GM21576 (cell line): ENCODE results near the gene GAL.

Source experiments
- ATAC-seq: cut with Tn5 transposase; IDR thresholded peaks from one replicate; pipeline ENCODE4 v1.9.1; 2021; ENCODE audit warnings: mild to moderate bottlenecking, moderate library complexity; ENCODE audit not compliant: unreplicated experiment

The GAL gene

DNA sequence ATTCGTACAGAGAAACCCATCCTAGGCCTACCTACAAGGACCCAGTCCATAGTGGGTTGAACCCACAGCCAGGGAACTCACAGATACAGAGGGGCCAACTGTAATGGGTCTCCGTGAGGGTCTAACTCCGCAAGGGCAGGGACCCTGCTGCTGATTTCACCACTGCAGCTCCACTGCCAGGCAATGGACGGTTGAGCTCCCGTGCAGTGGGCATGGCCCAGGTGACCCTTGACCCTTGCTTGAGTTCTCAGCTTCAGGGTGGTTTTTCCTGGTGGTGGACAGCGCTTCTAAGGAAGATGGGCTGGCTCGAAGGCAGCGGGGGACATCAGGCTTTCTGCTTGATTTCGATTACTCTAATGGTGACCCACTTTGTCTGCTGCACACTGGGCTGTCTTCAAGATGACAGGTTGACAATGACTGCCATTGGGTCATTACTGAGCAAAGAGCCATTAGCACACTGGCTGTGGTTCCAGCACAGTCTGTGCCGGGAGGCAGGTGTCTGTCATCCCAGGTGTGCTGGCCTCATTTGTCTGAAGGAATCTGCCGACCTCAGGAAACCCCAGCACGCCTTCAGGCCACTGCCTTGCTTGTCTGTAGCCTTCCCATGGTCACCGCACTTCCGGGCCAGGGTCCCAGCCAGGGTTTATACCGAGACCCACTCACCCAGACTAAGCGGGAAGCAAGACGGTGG lies 3.7 kb upstream of the GAL start:
- ATAC-seq = no peak

DNA sequence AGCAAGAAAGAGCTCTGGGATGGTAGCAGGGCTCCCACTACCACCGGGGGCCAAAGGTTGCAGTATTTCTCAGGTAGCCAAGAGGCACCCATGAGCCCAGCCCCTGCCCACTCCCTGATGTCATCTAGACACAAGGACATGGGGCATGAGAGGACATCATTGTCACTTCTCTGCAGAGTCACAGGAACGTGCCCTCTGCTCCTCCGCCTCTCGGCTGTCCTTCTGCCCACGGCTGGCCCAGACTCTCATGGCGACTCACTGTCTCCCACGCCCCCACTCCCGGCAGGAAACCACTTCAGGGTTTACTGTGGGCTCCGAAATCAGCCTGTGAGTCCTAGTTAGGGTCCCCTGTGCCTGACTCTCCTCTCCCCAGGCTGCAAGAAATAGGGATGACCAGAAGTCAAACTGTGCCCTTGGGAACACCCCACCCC lies 1.8 kb upstream of the GAL start:
- ATAC-seq = no peak

DNA sequence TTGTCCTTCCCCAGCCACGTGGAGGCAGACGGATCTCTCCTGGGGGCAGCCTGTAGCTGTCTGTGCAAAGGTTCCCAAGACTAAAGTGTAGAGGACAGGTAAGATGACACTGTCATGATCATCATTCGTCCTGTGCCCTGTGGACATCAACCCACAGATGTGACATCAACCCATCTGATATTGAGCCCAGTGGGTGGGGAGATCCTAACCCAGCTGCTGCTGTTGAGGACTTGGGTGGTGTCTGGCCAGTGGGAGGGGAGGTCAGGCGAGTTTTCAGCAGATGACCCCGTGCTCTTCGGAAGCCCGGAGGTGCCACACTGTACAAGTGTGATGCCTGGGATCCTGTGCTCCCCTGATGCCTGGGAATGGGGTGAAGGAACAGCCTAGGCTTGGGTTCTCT lies 1.2 kb upstream of the GAL start:
- ATAC-seq = no peak

DNA sequence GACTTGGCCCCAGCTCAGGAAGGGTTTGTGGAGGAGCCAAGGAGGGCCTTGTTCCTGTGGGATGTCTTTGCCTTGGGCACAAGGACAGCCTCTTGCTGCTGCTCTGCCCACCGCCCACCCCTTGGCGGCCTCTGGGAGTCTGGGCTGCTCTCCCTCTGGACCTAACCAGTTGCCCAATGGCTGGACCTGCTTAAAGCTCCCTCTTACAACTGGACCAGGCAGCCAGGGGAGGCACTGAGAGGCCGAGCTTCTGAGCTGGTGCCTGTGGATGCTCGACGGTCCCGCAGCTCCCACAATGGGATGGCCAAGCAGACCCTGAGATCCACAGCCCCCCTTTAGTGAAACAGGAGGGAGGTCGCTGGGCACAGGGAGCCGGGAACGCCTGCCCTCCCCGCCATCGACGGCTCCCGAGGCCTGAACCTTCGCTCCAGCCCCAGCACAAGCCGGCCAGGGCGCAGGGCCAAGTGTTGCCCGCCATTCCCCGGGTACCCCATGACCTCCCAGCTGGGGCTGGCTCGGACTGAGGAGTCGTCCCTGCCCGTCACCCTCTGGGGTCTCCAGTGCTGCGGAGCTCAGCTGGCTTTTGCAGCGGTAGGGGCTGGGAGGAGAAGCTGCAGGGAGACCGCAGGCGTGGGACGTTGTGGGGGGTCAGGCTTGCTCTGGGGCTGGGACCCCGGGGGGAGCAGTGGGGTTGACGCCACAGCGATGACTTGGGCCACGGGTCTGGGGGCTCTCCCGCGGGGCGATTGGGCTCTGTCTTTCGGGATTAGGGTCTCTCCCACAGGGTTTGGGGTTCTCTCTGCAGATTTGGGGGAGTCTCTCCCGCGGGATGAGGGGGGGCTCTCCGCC lies 584 bp upstream of the GAL start:
- no peak for ATAC-seq

DNA sequence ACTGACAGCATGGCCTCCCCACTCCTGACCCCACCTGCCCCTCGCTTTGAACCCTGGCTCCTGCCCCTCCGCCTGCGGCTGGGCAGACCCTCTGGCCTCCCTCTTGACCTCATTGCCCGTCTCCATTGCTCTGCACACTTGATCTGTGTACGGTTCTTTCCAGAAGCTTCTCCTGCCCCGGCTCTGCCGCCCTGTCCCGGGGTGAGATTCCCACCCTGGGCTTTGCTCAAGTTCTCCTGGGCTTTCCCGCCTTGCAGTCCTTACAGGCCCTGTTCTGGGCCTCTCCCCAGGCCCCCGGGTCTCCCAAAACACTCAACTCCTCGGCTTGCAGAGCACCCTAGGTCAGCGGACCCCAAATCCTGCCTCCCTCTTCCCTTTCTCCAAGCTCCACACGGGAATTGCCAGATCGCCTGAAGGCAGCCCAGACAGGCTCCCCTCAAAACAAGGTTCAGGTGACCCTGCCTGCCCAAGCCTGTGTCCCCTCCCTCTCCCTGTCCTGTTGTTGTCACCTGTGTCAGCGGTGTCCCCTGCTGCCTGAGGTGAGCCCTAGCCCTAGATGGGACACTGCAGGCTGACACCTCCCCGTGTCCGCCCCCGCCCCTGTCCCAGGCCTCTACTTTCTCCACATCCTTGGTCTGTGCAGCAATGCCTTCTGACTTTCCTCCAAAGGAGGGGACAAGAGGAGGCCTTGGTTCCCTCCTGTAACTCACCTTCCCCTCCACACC lies 1.5 kb downstream of the GAL start:
- ATAC-seq = no peak

DNA sequence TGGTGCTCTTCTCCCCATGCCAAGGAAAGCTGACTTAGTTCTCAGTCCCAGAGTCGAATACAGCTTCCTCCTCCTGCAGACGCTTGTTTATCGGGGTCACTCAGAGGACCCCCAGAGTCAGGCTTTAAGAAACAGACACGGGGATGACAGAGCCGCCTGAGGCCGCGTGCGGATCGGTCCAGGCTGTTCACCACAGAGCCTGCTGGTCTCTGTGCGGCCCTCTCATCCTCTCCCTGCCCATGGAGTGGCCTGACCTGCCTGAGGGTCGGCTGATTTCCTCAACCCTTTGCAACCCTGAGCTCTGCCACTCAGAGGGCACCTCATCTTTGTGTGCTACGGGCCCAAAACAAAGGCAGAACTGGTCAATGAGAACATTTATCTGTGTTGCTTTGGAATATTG lies 2.1 kb downstream of the GAL start:
- ATAC-seq = no peak

DNA sequence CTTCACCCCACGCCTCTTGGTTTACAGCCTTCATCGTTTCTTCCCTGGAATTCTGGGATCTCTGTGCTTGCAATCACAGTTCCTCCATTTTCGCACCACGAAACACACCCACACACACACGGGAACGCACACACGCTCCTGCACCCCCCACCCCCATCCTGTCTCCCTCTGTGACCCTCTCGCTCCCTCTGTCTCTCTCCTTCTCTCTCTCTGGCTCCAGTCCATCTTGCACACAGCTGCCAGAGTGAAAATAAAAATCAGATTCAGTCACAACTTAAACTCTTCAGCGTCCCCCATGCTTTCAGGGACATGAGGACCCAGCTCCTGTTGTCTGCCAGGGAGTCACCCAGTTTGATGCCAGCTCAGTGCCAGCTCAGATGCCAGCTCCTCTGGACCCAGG lies 3.0 kb downstream of the GAL start:
- no peak for ATAC-seq

DNA sequence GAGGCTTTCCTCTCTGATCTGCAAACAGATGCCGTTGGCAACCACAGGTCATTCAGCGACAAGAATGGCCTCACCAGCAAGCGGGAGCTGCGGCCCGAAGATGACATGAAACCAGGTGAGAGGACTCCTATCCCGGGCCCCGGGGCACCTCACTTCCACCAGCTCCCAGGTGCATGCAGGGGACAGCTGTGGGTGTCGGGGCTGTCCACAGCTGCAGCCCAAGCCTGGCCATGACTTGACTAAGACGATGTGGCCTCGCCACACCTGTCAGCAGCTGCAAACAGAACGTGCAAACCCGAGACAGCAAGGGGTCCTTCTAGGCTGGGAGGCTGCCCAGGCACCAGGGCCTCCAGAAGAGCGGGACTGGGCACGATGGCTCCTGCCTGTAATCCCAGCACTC lies 3.6 kb downstream of the GAL start:
- ATAC-seq = no peak

DNA sequence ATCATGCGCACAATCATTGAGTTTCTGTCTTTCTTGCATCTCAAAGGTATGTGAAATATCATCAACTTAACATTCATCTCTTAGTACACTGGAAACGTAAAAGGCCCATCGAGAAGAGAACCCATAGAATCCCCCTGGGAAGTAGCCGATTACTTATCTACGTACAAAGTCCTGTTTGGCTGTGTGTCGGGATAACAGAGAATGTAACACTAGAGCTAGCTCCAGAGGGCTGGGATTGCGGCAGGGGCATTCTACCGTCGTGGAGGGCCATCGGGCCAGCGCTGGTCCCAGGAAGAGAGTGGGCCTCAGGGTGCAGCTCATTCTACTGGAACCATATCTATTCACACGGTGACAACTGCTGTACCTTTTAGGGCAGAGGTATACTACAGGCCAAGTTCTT lies 4.5 kb downstream of the GAL start:
- no peak for ATAC-seq

DNA sequence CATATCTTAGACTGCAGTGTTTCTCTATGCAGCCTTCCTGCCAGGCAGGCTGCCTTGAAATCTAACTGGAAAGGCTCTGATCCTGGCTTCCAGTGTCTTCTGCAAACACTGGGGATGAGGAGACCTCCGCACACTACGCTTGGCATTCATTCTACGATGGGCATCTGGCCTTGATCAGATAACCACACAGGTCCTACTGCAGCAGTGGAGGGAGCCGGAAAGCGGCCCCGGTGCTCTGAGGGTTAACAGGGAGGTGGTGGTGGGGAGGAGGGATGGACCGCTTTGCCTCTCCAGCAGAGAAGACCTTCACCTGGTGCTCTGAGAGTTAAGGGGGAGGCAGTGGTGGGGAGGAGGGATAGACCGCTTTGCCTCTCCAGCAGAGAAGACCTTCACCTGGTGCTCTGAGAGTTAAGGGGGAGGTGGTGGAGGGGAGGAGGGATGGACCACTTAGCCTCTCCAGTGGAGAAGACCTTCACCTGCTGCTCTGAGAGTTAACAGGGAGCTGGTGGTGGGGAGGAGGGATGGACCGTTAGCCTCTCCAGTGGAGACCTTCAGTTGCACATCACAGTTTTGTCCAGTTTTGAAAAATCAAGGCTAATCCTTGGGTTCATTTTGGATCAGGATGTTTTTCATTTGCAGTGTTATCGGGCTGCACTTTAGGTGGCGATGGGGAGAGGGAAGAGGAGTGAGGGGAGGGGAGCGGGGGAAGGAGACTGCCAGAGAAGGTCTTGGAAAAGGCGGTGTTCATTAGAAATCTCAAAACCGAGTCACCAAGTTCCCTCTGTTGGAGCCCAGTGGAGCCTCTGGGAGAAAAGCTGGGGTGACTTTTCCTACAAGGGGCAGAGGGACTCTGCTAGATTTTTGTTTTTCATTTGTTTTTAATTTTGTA lies 5.6 kb downstream of the GAL start:
- ATAC-seq = no peak

DNA sequence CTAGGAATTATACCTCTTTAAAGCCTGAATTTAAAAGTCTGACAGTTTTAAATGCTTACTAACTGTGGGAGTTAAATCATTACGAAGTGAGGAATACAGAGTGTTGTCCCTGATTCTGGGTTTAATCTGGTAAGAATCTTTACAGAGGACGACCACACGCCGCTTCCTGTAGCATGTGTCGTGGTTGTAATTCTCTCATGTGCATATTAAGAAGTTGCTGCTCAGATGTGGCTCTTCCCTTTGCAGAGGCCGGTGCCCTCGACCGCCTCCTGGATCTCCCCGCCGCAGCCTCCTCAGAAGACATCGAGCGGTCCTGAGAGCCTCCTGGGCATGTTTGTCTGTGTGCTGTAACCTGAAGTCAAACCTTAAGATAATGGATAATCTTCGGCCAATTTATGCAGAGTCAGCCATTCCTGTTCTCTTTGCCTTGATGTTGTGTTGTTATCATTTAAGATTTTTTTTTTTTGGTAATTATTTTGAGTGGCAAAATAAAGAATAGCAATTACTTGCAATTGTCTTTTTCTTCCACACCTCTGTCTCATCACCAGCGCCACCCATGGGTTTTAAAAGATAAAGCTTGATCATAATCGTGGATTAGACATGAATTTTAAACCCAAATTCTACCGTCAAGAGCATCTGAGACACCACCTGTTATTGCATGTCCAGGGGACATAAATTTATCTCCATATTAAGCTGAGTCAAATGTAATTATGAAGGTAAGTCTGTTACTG lies 6.5 kb downstream of the GAL start:
- ATAC-seq = no peak

DNA sequence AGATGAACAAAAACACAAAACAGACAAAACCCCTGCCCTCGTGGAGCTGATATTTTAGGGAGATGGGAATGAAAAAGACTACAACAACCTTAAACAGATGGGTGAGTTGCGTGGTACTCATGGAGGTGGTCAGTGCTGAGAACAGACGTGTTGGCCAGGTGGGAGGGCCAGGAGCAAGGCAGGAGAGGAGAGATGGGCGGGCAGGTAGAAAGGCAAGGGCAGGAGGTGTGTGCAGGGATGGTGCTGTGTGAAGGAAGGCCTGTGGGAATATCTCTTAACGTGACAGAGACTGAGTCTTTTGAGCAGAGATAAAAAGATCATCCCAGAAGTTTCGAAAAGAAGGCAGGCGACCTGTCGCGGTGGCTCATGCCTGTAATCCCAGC lies 7.0 kb downstream of the GAL start:
- no peak for ATAC-seq

DNA sequence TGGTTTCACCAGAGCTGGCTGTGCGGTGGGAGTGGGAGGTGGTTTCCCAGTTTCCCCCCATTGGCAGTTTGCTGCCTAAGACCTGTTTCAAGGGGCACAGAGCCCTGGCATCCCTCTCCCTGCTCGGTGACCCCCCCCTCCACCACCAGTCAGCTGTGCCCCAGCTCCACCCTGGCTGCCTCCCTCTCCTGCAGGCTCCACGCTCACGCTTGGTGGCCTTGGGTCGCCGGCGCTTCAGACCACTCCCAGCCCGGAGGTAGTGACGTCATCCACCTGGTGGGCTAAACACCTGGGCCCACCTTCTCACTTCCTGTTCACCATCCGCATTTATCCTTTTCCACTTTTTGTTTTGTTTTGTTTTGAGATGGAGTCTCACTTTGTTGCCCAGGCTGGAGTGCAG lies 7.8 kb downstream of the GAL start:
- no peak for ATAC-seq

DNA sequence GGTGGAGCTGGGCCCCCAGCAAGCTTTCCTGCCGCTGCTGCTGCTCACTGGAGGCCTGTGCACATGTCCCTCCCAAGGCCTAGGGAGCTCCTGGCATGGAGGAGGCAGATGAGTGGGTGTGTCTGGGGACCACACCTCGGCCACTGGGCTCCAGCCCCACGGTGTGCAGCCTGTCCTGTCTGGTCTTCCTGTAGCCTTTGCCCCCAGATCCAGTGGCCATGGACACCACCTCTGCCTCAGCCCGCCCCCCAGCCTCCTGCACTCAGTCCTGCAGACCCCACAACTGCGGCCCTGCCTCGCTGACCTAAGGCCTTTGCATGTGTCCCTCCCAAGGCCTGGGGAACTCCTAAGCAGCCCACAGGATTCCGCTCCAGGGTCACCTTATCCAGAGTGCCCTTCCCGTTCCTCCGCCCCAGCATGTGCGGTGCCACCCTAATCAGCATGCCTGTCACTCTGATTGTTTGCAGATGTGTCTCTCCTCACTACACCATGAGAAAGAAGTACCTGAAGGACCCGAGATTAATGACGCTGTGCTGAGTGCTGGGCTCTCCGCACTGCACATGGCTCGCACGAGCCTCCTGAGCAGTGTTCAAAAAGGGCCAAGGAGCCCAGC lies 8.6 kb downstream of the GAL start:
- ATAC-seq = no peak

DNA sequence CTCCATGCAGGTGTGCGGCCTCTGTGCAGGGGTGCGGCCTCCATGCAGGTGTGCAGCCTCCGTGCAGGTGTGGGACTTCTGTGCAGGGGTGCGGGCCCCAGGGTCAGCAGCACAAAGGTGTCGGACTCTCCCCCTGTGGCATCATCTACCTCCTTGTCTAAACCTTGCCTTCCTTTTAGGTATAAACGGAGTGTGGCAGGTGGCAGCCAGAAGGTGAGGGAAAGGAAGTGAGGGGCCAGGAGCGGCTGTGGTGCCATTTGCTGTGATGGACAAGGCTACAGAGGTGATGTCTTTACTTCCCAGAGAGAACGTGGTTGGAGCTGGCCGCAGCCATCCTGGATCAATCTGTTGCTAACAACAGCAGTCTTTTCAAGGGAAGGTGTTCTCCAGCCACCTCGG lies 9.1 kb downstream of the GAL start:
- no peak for ATAC-seq

DNA sequence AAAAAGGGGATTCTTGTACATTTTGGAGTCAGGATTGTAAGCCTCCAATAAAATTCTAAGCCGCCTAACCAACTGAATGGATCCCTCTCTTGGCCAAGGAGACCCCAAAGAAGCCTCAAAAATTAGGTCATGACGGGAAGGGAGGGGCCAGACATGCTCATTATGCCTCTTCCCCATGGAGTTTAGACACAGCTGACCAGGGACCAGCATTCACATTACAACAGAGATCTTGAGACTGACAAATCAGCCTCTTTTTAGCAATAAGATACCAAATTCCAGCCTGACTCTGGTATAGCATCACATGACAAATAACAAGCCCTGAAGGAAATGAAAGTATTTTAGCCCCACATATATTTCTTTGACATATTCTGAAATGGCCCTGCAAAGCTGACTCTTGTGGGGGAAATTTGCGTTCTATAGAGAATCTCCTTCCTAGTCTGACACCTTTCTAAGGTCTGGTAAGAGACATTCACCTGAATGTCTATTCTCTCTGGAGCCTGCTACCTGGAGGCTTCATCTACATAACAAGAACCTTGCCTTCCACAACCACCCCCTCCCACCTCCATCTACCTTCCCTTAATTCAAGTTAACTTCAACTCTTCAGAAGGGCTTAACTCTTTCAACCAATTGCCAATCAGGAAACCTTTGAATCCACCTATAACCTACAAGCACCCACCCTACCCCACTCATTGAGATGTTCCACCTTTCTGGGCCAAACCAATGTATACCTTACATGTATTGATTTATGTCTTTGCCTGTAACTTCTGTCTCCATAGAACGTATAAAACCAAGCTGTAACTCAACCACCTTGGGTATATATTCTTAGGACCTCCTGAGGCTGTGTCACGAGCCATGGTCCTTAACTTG lies 10.3 kb downstream of the GAL start:
- ATAC-seq = no peak

DNA sequence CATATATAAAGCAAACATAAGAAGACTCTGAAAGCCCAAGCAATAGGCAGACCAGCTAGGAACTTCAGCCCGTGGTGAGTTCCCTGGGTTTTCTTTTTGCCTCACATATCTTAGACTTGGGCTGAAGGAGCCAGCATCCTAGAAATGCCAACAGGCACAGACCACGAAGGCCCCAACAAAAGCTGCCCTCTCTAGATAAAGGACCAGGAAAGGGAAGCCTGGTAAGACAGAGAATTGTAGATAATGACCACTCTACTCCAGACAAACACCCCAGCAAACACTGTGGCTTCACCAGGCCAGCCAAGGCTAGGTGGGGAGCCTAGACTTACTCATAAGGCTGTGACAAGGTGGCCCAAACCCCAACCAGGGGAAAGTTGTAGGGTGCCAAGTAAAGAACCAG lies 11.2 kb downstream of the GAL start:
- no peak for ATAC-seq

DNA sequence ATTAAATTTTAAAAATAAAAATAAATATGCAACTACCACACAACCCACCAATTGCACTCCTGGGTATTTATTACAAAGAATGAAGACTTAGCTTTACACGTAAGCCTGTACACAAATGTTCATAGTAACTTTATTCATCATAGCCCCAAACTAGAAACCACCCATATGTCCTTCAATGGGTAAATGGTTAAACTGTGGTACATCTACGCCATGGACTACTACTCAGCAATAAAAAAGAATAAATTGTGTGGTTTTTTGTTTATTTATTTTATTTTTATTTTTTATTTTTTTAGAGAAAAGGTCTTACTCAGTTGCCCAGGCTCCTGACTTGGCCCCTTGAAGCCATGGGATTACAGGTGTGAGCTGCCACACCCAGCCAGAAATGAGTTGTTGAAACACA lies 14.6 kb downstream of the GAL start:
- ATAC-seq = no peak

DNA sequence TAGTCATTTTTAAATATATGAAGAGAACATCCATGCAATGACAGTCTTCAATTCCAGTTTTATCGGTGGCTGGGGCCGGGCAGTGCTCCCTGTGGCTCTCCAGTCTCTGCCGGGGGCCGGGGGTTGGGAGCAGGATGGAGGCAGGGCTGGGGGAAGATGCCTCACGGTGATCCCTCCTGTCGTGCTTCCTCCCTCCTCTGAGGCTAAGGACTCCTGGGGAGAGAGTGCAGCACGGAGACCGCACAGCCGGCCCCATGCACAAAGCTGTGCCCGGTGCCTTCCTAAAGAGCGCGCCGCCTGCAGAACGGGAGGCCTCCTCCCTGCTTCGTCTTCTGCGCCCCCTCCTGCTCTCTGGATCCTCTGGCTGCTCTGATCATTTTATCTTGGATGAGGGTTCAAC lies 20.5 kb downstream of the GAL start:
- ATAC-seq = no peak
